NCI-H2081 (cell line): Measurements from ENCODE around the gene INPP5A.
"Not testable (repeated sequence)": the region's sequence is repeated elsewhere in the genome, so short reads cannot be mapped to it uniquely, and the experiment has no call there.

Experiments used
- DNase-seq, 2 experiments: peaks; one replicate each; lab custom pipeline; 2025; lab: John Stamatoyannopoulos, UW

The INPP5A gene

DNA sequence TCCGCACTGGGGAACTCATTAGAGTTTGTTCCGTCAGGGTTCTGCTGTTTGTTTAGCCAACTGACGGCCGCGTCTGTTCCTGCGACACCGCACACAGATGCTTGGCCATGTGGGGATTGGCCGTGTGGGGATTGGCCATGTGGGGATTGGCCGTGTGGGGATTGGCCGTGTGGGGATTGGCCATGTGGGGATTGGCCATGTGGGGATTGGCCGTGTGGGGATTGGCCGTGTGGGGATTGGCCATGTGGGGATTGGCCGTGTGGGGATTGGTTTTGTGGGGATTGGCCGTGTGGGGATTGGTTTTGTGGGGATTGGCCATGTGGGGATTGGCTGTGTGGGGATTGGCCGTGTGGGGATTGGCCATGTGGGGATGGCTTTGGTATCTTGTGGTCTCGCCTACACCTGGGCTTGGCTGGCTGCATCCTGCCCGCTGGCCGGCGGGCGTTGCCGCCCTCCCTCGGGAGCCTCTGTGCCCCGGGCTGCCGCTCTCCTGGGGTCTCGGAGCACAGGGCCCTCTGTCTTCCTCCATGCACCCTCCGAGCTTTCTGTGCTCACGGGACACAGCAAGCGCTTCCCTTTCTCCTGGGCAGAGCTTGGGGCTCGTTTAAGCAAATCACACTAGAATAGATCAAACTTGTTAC lies 185.9 kb downstream of the INPP5A start:
- DNase-seq = no peak

- no peak for DNase-seq
Observed at GRCh38 chr10:132724446-132724845, 186.9 kb downstream of the INPP5A start.

DNA sequence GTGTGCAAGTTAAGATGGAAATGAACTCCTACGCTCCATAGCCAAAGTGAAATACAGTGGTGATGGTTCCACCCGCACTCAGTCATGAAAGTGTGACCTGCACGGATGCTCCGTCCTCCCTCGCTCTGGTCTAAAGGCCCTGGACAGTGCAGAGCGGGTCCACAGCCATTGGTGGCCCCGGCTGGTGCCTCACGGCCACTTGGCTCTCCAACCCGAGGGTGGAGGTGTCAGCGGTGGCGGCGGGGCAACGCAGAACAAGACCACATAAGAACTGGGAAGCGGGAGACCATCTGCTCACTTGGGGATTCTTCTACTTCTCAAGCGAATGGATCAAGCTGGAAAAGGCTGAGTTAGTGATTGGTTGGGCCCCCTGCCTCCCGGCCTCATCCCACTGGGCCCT lies 187.6 kb downstream of the INPP5A start:
- DNase-seq = no peak

- DNase-seq = no peak
Observed at GRCh38 chr10:132726194-132726593, 188.6 kb downstream of the INPP5A start.

DNA sequence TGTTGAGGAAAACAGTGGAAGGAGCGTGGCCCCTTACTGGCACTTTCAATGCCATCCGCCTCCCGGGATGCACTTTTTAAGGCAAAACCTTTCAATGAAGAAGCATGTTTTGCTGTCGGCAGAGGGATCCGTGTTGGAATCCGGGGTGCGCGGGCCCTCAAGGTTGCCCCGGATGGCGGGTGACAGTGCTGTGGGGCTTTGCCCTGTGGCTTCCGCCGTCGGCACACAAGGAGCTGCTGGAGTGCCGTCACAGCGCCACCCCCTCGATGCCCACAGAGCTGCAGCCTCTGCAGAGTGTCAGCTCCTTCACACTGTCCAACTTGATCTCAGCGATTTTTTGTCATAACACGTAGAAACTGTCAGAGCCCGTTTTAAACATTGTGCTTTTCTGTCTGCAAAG lies 189.4 kb downstream of the INPP5A start:
- DNase-seq = no peak

DNA sequence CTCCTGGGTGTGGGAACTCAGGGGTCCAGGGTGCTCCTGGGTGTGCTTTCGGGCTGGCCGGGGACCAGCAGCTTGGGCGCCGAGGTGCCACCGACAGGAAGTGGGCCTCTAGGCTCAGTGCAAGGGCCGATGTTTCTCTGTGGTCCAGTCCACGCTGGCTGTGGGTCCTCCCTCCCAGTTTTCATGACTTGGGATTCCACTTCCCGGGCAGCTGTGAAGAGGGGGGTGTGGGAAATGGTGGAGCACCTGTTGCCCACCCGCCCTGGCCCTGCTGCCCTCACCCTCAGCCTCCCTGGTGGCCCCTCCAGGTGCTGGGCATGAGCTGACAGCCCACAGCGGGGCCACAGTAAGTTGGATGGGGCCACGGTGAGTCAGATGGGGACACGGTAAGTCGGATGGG lies 189.8 kb downstream of the INPP5A start:
- DNase-seq = no peak

- DNase-seq = no peak
Observed at GRCh38 chr10:132728321-132728720, 190.7 kb downstream of the INPP5A start.

DNA sequence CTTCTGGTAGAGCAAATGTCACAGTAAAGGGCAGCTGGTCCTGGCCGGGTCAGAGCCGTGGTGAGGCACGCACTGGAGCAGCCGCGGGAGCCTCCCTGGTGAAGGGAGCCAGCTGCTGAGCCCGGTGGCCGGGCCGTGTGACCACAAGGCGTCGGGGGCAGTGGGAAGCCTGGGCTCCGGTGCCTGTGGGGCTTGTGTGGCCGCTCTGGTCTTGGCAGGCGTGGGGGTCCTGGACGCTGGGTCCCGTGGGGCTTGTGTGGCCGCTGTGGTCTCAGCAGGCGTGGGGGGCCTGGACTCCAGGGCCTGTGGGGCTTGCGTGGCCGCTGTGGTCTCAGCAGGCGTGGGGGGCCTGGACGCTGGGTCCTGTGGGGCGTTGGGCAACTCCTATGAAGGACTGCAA lies 191.2 kb downstream of the INPP5A start:
- DNase-seq = no peak

DNA sequence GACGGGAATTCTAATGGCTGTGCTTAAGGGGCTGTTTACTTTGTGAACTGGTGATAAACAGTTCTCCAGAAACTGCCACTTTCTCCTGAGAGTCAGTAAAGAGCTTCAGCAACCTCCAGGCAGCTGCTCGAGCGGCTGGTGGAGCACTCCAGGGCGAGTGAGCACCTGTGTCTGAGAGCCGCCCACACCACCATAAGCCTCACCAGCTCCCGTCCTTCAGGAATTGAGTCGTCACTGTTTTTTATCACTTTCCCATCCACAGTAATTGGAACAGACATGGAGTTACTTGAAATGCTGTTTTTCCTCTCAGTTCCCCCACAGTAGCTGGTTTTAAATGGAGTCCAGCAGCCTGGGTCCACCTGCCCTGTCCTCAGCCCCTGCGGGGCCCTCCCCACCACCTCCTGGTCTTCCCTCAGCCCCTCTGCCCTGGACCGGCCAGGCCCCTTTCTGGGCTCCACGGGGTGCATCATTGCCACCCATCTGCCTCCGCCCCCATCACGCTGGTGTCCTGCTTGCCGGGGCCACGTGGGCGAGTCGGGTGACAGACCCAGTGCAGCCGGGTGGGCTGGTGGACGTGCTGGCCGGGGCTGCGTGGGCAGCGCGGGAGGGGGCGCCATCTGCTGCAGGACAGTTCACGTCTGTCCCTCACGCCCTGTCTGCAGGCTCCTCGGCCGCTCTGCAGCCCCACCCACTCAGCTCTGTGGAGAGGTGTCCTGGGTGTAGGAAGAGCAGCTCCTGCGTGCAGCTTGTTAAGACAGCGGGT lies 192.4 kb downstream of the INPP5A start:
- no peak for DNase-seq

DNA sequence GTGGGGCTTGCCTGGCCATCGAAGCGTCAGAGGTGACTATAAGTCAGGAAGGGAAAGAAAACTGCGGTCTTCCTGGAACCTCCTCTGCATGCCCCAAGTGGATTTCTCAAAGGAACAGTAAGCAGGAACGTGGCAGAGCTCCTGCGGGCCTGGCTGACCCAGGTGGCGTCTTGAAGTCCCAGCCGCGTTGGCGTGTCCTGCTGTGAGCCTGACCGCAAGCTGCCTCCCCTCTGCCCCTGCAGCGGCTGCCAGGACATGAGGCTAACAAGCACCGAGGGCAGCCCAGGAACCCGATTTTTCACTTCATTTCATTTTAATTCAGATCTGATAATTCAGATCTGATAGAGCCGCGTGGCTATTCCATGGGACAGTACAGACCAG lies 193.0 kb downstream of the INPP5A start:
- no peak for DNase-seq

DNA sequence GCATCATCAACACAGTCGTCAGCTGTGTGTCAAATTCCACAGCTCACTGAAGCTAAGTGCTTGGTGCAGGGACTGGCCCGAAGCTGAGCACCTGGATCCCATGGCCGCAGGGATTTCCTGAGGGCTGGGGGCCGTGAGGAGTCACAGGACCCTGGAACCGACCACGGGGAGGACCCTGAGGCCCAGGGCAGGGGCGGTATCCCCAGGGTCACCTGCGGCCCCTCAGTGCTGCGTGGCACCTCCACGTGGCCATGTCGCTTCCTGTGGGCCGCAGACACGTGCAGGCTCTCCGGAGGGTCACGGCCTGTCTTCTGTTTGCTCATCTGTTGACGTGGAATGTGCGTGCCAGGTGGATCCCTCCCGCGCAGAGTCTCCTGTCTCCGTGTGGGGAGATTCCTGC lies 194.9 kb downstream of the INPP5A start:
- no peak for DNase-seq

GRCh38 chr10:132733926-132734325 lies 196.3 kb downstream of the INPP5A start:
- no peak for DNase-seq

DNA sequence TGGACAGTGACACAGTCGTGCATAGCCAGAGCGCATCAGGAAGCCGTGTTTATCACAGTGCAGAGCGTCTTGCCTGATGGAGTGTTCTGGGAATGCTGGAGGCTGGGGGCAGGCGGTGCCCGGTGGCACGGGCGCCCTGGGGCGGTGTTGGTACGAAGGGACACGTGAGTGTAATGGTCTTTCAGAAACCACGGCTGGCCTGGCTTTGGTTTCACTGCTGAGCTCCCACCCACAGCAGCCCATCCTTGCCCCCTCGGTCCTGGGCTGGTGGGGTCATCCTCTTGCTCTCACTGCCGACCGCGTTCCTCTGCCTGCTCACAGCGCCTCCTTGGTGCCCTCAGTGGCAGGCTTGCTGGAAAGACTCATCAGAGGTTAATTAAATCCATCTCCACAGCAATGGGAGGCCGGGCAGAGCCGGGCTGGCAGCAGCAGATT lies 197.8 kb downstream of the INPP5A start:
- DNase-seq = no peak

DNA sequence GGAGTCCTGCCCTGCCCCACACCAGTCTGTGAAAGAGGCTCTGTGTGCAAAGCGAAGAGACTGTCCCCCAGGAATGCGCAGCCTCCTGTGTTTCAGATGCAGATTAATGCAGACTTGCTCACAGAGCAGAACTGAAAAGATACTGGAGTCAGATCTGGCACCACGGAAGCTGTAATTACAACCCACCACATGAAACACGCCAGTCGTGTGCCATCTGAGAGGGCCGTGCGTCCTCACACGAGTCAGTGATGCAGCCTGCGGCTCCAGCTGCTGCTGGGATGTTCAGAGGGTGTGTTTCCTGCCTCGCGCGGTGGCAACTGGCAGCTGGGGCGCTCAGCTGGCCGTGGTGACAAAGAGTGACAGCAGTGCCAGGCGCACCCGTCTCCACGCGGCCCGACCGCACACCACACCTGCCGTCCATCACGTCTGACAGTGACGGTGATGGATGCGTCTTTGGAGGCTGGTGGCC lies 198.4 kb downstream of the INPP5A start:
- DNase-seq = no peak

- no peak for DNase-seq
Observed at GRCh38 chr10:132737390-132738048, 199.9 kb downstream of the INPP5A start.

DNA sequence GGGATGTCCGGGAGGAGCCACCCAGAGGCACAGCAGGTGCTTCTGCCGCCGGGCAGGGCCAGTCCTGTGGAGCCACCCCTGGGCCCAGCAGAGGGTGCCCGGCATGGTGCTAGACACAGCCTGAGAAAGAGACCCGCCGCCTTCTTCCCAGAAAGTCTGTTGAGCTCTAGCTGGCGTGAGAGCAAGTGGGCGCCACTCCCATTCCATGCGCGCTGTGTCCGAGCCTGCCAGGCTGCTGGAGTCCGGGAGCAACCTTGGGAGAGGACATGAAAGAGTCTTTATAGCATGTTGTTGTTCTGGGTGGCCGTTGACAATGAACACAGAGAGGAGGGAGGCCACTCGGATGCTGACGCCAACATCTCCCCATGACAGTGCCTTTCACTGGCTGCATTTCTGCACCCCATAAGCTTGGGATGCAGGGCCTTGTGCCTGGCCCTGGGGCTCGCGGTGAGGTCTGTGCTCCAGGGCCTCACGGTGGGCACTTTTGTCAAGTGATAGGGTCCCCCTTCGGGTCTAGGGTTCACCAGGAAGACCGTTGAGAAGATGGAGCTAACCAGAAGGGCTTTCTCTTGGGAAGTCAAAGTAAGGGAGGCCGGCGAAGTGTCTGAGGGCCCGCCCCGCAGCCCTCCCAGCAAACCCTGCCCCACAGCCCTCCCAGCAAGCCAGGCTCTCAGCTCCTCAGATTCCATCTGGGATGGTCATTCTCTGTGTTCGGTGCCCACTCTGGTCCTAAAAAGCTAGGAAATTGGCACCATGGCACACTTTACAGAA lies 201.1 kb downstream of the INPP5A start:
- DNase-seq = no peak

- DNase-seq = no peak
Observed at GRCh38 chr10:132739225-132739613, 201.6 kb downstream of the INPP5A start.

DNA sequence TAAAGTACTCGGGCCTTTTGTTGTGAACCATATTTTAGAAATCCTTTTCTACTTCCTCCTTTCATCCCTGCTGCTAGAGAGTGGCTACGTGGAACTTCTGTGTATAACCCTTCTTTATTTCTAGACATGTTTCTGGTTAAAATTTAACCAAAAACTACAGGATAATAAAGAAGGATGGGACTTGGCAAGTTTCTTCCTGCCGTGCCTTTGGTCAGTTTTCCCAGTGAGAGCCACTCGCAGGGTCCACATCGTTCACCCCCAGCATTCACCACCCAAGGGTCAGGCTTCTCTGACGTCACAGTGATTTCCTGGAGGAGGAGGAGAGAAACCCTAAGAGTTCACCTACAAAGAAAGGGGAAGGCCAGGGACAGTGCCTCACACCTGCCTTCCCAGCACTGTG lies 203.0 kb downstream of the INPP5A start:
- no peak for DNase-seq

- no peak for DNase-seq
Observed at GRCh38 chr10:132742167-132742836, 204.7 kb downstream of the INPP5A start.

- no peak for DNase-seq
Observed at GRCh38 chr10:132742837-132743194, 205.2 kb downstream of the INPP5A start.

GRCh38 chr10:132743196-132743924 lies 205.8 kb downstream of the INPP5A start:
- not testable (repeated sequence) for DNase-seq
